Amniotic epithelial cell (primary cell): ENCODE data around the gene GLRA1.
"Not testable (repeated sequence)": the region's sequence is repeated elsewhere in the genome, so short reads cannot be mapped to it uniquely, and the experiment has no call there.

Experiments used
- DNase-seq: peaks from one replicate; pipeline ENCODE4 v3.0.0-alpha.2; 2010; ENCODE audit warnings: low read depth

Gene GLRA1

GRCh38 chr5:151881621-151882225, 42.9 kb downstream of the GLRA1 start:
- DNase-seq, result no peak

- no peak for DNase-seq
Measured at GRCh38 chr5:151880324-151880723, 44.3 kb downstream of the GLRA1 start.

- no peak for DNase-seq
Measured at GRCh38 chr5:151873701-151874100, 51.0 kb downstream of the GLRA1 start.

DNA sequence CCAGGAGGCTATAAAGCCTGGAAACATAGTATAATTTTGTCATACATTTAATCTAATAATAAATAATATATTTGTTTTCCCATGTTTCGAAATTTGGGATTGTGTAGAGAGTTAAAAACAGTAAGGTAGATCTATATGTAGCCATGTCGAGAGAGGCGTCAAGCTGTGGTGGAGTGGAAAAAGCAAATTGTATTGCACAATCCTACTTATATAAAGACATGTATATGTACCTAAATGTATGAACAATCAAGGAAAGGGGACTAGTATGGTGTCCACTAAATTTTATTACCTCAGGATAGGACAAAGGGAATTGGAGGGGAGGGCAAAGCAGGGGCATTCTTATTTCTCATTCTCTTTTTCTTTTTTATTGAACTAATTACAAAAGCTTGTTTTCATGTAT, 52.0 kb downstream of the GLRA1 start:
- no peak for DNase-seq

- peak; percentile 47 for DNase-seq
Measured at GRCh38 chr5:151870820-151871219, 53.8 kb downstream of the GLRA1 start.

- DNase-seq, result no peak
Measured at GRCh38 chr5:151870271-151870670, 54.4 kb downstream of the GLRA1 start.

DNA sequence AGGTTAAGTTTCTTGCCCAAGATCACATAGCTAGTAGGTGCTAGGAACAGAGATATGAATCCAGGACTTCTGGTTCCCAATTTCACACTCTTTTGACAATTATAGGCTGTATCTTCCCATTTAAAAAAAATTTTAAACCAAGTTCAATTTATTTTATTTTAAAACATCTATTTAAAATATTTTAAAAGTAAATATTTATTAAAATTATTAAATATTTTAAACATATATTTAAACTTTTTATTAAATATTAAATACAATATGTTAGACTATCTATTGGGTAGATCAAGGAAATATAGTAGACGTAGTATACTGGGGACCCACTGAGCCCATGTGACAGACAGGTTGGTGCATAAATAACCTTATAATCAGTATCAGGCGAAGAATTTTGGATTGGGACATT, 54.8 kb downstream of the GLRA1 start:
- no peak for DNase-seq

DNA sequence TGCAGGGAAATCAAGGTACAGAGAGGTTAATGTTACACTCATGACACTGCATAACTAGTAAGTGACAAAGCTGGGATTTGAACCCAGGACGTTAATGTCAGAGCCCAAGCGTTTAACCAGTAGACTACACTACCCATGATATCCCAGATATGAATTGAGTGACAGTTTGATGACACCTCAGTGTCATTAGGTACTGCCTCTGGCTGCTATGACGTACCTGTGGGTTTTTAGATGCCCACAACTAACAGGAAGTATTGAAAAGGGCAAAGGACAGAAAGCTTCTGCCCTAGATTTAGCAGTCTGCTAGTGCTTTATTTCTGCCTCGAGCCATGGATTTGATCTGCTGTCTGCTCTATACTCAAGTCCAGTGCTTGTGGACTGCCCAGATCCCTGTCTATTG, 56.2 kb downstream of the GLRA1 start:
- no peak for DNase-seq

DNA sequence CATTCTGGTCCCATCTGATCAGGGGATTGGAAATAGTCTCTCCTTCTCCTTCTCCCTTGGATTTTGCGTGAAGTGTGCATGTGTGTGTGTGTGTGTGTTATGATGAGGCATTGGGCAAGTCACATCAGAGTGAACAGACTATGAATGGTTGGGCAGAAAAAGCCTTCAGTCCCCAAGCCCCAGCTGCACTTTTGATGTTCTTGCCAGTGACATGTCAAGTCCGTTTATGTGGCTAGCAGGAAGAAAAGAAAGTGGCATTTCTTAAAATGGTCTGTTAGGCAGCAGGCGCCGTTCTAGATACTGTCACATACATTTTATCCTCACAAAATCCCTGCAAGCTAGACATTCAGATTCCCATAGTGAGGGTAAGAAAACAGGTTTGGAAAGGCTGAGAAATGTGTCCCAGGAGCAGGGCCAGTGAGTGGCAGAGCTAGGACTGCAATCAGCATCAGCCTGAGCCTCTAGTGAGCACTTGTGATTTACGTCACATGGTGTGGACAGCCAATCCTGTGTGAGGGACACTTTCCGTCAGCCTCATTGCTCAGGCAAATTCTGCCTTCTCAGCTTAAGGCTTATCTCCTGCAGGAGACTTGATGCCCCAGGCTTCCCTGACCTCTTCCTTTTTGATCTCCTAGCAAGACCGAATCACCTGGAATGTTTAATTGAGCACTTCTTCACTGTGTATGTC, 60.4 kb downstream of the GLRA1 start:
- no peak for DNase-seq

- no peak for DNase-seq
Measured at GRCh38 chr5:151863566-151863965, 61.1 kb downstream of the GLRA1 start.

DNA sequence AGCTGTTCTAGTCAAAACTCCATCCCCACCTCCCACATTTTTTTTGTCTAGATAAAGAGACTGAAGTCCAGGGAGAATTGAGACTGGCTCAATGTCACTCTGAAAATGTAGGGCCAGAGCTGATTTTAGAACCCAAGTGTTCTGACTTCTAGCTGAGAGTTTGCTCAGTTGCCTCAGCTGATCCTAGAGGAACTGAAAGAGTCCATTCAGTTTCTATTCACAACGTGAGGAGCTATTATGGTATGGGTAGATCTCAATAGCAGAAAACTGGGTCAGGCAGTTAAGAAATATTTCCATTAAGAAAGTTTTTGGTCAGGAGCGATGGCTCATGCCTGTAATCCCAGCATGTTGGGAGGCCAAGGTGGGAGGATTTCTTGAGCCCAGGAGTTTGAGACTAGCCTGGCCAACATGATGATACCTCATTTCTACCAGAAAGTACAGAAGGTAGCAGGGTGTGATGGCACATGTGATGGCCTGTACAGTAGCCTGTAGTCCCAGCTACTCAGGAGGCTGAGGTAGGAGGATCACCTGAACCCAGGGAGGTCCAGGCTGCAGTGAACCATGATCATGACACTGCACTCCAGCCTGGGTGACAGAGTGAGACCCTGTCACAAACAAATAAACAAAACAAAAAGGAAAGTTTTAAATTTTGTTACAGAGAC, 61.7 kb downstream of the GLRA1 start:
- no peak for DNase-seq

GRCh38 chr5:151860867-151861266, 63.8 kb downstream of the GLRA1 start:
- not testable (repeated sequence) for DNase-seq

GRCh38 chr5:151856861-151857260, 67.8 kb downstream of the GLRA1 start:
- DNase-seq, result no peak

DNA sequence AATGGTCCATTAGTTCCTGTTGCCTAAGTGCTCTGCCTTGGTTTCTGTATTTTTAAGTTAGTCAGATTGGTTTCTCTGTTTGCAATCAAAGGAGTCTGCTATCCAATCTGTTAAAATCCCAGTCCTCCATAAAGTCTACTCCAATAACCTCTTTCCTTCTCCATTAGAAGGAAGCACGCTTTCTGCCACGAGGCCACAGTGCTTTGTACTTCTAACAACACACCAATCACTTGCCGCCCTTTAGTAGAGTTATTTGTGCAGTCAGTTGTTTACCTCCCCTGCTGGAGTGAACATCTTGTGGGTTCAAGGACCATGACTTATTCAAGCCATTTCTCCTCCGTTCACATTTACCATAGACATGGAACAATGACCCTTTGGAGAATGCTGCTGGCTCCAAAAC, 69.0 kb downstream of the GLRA1 start:
- no peak for DNase-seq

- DNase-seq, result no peak
Measured at GRCh38 chr5:151847871-151848270, 76.8 kb downstream of the GLRA1 start.

GRCh38 chr5:151846765-151847164, 77.9 kb downstream of the GLRA1 start:
- DNase-seq, result no peak

- DNase-seq, result not testable (repeated sequence)
Measured at GRCh38 chr5:151832843-151833242, 91.8 kb downstream of the GLRA1 start.

GRCh38 chr5:151829370-151829769, 95.3 kb downstream of the GLRA1 start:
- no peak for DNase-seq

DNA sequence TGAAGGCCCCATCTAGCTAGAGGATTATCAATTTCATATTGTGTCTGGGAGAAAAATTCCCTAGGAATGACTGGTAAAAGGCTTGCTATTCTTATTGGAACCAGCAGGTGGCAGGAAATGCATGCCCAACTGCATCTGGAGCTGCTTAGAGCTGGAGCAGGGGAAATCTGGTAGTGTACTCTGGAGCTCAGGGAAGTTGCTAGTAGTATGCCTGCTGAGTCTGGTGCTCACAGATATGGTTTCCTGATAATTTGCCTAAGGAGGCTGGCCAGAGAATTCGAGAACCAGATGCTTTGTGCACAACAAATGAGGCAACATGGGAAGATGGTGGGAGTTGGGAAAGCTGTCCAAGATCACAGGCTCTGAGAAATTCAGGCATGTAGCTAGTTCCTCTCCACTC, 99.2 kb downstream of the GLRA1 start:
- DNase-seq, result peak; percentile 62

DNA sequence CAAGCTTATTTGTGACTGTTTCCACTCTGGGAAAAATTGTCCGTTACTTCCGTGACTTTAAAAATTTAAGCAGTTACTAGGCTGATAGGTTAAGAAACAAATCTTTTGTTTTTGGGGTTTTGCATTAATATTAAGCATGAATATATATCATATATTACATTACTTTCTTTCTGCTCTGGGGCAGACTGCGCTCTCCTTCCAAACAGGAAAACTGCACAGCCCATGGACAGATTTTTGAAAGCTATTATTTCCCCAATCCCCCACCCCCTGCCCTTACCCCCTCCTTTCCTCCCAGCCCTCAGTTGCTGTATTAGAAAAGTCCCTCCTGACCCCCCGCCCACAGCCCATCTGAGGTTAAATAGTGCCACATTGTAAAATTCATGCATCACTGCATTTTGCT, 102.5 kb downstream of the GLRA1 start:
- DNase-seq, result no peak

- no peak for DNase-seq
Measured at GRCh38 chr5:151820903-151821302, 103.7 kb downstream of the GLRA1 start.

DNA sequence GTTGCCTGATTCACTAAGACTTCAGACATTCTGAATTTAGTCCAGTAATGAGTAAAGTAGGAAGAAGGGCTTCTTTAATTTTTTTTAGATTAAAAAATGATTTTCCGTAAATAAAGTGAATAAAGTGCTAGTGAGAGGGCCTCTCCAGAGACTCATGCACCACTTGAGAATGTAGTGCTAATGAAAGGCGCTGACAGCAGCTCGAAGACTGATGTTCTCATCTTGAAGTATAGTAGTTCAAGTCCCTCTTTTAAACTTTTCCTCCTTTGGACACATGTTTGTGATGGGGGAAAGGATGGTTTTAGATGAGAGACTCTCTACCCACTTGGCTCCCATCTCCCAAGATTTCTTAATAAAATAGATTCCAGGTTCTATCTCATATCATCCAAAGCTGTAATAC, 104.4 kb downstream of the GLRA1 start:
- no peak for DNase-seq

DNA sequence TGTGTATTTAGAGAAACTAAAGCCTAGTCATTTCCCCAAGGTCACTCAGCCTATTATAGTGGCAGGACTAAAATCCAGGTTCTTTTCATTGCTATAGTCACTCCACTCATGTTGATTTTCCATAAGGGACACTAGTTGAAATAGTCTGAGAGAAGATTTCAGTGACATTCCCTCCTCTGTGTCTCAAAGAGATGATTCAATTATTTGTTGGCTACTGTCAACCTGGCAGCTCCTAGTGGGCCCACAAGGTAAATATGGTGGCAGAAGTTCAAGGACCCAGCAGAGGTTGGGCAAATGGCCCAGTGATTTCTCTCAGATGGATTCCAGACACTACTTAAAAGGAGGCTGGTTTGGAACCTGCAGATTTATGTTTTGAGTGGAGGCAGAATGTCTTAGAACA, 104.8 kb downstream of the GLRA1 start:
- DNase-seq, result no peak

- DNase-seq, result no peak
Measured at GRCh38 chr5:151815051-151815450, 109.6 kb downstream of the GLRA1 start.
